K562 (cell line): ENCODE measurements around the gene TBXAS1.

Experiments used
- CUX1 ChIP-seq: fragments of 200-800 bp; sonication (Bioruptor generic); IDR thresholded peaks from 2 replicates; pipeline ENCODE4 v1.6.1; 2016; ENCODE audit warnings: missing genetic modification characterization, missing compliant biosample characterization
- HMGXB4 ChIP-seq: sonication (generic); formaldehyde crosslinking; IDR thresholded peaks from 2 replicates; pipeline ENCODE4 v1.8.1; 2023; ENCODE audit warnings: mild to moderate bottlenecking, missing genetic modification reagents
- JUN ChIP-seq, 2 experiments: sonication (generic) in 1 of 2; formaldehyde crosslinking in 1 of 2; IDR thresholded peaks; 2 replicates each; pipeline versions ENCODE4 v1.6.1 to v1.8.0; 2012 to 2022; ENCODE audit warnings: borderline replicate concordance in 2 of 2, mild to moderate bottlenecking in 2 of 2, improper control_type of control experiment in 1 of 2, low read depth in 1 of 2, low read length in 1 of 2, missing genetic modification reagents in 1 of 2
- NR1H2 ChIP-seq: sonication (generic); formaldehyde crosslinking; IDR thresholded peaks from 2 replicates; pipeline ENCODE4 v1.4.0; 2020; ENCODE audit warnings: mild to moderate bottlenecking, missing genetic modification reagents
- NR3C1 ChIP-seq: sonication (generic); formaldehyde crosslinking; IDR thresholded peaks from 2 replicates; pipeline ENCODE4 v1.8.1; 2022; ENCODE audit warnings: missing genetic modification reagents
- PKNOX1 ChIP-seq: fragments of 450-650 bp; IDR thresholded peaks from 2 replicates; pipeline ENCODE4 v1.6.1; 2016
- RBFOX2 ChIP-seq: fragments of 200-400 bp; formaldehyde crosslinking; IDR thresholded peaks from 2 replicates; pipeline ENCODE4 v1.6.1; 2017; ENCODE audit warnings: low read depth, mild to moderate bottlenecking, low read length, moderate library complexity
- TAF1 ChIP-seq: IDR thresholded peaks from 2 replicates; pipeline ENCODE4 v1.6.1; 2011; ENCODE audit warnings: mild to moderate bottlenecking, low read length, moderate library complexity; ENCODE audit not compliant: insufficient read depth, control insufficient read depth, severe bottlenecking; ENCODE audit errors: extremely low read depth
- YBX1 ChIP-seq: fragments of 450-650 bp; IDR thresholded peaks from 2 replicates; pipeline ENCODE4 v1.7.1; 2016; ENCODE audit warnings: mild to moderate bottlenecking
- ZNF408 ChIP-seq: fragments of 250-450 bp; sonication (Bioruptor Pico); IDR thresholded peaks from 2 replicates; pipeline ENCODE4 v1.4.0; 2020; ENCODE audit warnings: low read depth, mild to moderate bottlenecking, moderate library complexity
- TF ChIP-seq, protein P1 (sequence below): sonication (generic); formaldehyde crosslinking; IDR thresholded peaks from 2 replicates; pipeline ENCODE4 v1.8.0; 2022; ENCODE audit warnings: mild to moderate bottlenecking, low read depth, missing genetic modification reagents
- TF ChIP-seq, protein P2 (sequence below), 3 experiments: IDR thresholded peaks in 2 of 3; conservative IDR thresholded peaks in 1 of 3; 2 replicates each; pipeline ENCODE4 v1.5.1; 2011 to 2012; ENCODE audit warnings: low read length in 3 of 3, mild to moderate bottlenecking in 3 of 3, control low read depth in 2 of 3, improper control_type of control experiment in 1 of 3, inconsistent platforms in 1 of 3, low read depth in 1 of 3, mixed read lengths in 1 of 3, moderate library complexity in 1 of 3; ENCODE audit not compliant: insufficient read depth in 2 of 3
- TF ChIP-seq, protein P3 (sequence below), 2 experiments: fragments of 450-650 bp in 1 of 2; sonication (generic) in 1 of 2; formaldehyde crosslinking; conservative IDR thresholded peaks; 2 replicates each; pipeline versions ENCODE4 v1.4.0 to v1.8.1; 2020 to 2022; ENCODE audit warnings: mild to moderate bottlenecking in 1 of 2, missing genetic modification reagents in 1 of 2
- TF ChIP-seq, protein P4 (sequence below): sonication (generic); formaldehyde crosslinking; IDR thresholded peaks from 2 replicates; pipeline ENCODE4 v1.8.0; 2022; ENCODE audit warnings: mild to moderate bottlenecking, missing genetic modification reagents, borderline replicate concordance

- TF ChIP-seq, protein P1, sequence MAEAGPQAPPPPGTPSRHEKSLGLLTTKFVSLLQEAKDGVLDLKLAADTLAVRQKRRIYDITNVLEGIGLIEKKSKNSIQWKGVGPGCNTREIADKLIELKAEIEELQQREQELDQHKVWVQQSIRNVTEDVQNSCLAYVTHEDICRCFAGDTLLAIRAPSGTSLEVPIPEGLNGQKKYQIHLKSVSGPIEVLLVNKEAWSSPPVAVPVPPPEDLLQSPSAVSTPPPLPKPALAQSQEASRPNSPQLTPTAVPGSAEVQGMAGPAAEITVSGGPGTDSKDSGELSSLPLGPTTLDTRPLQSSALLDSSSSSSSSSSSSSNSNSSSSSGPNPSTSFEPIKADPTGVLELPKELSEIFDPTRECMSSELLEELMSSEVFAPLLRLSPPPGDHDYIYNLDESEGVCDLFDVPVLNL (CRISPR knock-in tag), result no peak
- TF ChIP-seq HMGXB4 (CRISPR knock-in tag), result no peak
- no peak for TF ChIP-seq YBX1
- TF ChIP-seq, protein P2, sequence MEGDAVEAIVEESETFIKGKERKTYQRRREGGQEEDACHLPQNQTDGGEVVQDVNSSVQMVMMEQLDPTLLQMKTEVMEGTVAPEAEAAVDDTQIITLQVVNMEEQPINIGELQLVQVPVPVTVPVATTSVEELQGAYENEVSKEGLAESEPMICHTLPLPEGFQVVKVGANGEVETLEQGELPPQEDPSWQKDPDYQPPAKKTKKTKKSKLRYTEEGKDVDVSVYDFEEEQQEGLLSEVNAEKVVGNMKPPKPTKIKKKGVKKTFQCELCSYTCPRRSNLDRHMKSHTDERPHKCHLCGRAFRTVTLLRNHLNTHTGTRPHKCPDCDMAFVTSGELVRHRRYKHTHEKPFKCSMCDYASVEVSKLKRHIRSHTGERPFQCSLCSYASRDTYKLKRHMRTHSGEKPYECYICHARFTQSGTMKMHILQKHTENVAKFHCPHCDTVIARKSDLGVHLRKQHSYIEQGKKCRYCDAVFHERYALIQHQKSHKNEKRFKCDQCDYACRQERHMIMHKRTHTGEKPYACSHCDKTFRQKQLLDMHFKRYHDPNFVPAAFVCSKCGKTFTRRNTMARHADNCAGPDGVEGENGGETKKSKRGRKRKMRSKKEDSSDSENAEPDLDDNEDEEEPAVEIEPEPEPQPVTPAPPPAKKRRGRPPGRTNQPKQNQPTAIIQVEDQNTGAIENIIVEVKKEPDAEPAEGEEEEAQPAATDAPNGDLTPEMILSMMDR (IDR thresholded peaks at IDR 0.05 in 2 of 3, conservative IDR thresholded peaks at IDR 0.05 in 1 of 3; ENCODE audit: insufficient read depth in 2 of 3, low read depth in 1 of 3, low read length in 3 of 3), result no peak
- TF ChIP-seq, protein P3, sequence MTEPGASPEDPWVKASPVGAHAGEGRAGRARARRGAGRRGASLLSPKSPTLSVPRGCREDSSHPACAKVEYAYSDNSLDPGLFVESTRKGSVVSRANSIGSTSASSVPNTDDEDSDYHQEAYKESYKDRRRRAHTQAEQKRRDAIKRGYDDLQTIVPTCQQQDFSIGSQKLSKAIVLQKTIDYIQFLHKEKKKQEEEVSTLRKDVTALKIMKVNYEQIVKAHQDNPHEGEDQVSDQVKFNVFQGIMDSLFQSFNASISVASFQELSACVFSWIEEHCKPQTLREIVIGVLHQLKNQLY (CRISPR knock-in tag; conservative IDR thresholded peaks at IDR 0.05), result no peak
- TF ChIP-seq RBFOX2, result peak; percentile 49
- TF ChIP-seq CUX1 (CRISPR knock-in tag), result no peak
- TF ChIP-seq, protein P4, sequence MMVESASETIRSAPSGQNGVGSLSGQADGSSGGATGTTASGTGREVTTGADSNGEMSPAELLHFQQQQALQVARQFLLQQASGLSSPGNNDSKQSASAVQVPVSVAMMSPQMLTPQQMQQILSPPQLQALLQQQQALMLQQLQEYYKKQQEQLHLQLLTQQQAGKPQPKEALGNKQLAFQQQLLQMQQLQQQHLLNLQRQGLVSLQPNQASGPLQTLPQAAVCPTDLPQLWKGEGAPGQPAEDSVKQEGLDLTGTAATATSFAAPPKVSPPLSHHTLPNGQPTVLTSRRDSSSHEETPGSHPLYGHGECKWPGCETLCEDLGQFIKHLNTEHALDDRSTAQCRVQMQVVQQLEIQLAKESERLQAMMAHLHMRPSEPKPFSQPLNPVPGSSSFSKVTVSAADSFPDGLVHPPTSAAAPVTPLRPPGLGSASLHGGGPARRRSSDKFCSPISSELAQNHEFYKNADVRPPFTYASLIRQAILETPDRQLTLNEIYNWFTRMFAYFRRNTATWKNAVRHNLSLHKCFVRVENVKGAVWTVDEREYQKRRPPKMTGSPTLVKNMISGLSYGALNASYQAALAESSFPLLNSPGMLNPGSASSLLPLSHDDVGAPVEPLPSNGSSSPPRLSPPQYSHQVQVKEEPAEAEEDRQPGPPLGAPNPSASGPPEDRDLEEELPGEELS (CRISPR knock-in tag), result peak; percentile 64; the same call in 1 of the 2 replicates
- no peak for TF ChIP-seq JUN (IDR thresholded peaks at IDR 0.05; ENCODE audit: borderline replicate concordance, low read depth, low read length)
- 0 out of 2 replicates have a peak, but pooled peaks have one; percentile 51 for TF ChIP-seq JUN (CRISPR knock-in tag; IDR thresholded peaks at IDR 0.05; ENCODE audit: borderline replicate concordance)
- no peak for TF ChIP-seq TAF1
- TF ChIP-seq ZNF408, result no peak
- TF ChIP-seq NR1H2, result no peak
- no peak for TF ChIP-seq NR3C1 (CRISPR knock-in tag)
- peak; percentile 84 for TF ChIP-seq PKNOX1
Measured at GRCh38 chr7:139976055-139976837, 147.2 kb downstream of the TBXAS1 start.
